IMR-90 (cell line): ENCODE measurements around the gene CAMTA1. TPM values are rescaled to one million over a fixed set of nuclear protein-coding genes. Genes with fewer than 3 reads are reported as not detected.

Source experiments
- ATAC-seq: fragments of 200-7000 bp; cut with Tn5 transposase; 2 replicates; pipeline ENCODE4 v1.9.1; 2020; ENCODE audit warnings: low read depth, mild to moderate bottlenecking, moderate library complexity
- BruUV-seq: library from RNA; stranded (reverse); fragments of 400-500 nt; replicated peaks from 2 replicates; lab custom pipeline; 2021; lab: Mats Ljungman, UMichigan
- CTCF ChIA-PET: fragments of 300-600 bp; formaldehyde crosslinking; extraction: SDS; loops from one replicate; lab custom pipeline; 2021; ENCODE audit warnings: antibody characterized with exemption; lab: Yijun Ruan, JAX
- POLR2A ChIA-PET: fragments of 300-600 bp; sonication (Branson Sonifier 250); formaldehyde crosslinking; loops from one replicate; lab custom pipeline; 2022; ENCODE audit warnings: antibody characterized with exemption; ENCODE audit not compliant: unreplicated experiment; lab: Charles Lee
- DNase-seq: peaks from one replicate; pipeline ENCODE4 v3.0.0; 2013
- H2AFZ ChIP-seq: replicated peaks from 2 replicates; pipeline ENCODE3; 2013; ENCODE audit warnings: low read length, mild to moderate bottlenecking; ENCODE audit not compliant: poor library complexity
- H2AK5ac ChIP-seq: 2 replicates; pipeline ENCODE4 v1.6.1; 2013; ENCODE audit warnings: low read depth, low read length, inconsistent platforms
- H2AK9ac ChIP-seq: replicated peaks from 2 replicates; pipeline ENCODE3; 2013; ENCODE audit warnings: mild to moderate bottlenecking, low read depth, low read length, moderate library complexity; ENCODE audit not compliant: poor library complexity
- H2BK120ac ChIP-seq: 2 replicates; pipeline ENCODE4 v1.6.1; 2013; ENCODE audit warnings: low read depth, low read length, inconsistent platforms
- H2BK15ac ChIP-seq: 3 replicates; pipeline ENCODE4 v1.6.1; 2013; ENCODE audit warnings: low read depth, low read length, inconsistent platforms
- H2BK20ac ChIP-seq: 2 replicates; pipeline ENCODE4 v1.6.1; 2013; ENCODE audit warnings: low read depth, mild to moderate bottlenecking, inconsistent platforms, low read length, moderate library complexity
- H2BK5ac ChIP-seq: 2 replicates; pipeline ENCODE4 v1.6.1; 2013; ENCODE audit warnings: mild to moderate bottlenecking, low read depth, low read length, inconsistent platforms; ENCODE audit not compliant: poor library complexity, severe bottlenecking
- H3K14ac ChIP-seq: replicated peaks from 2 replicates; pipeline ENCODE4 v1.6.1; 2013; ENCODE audit warnings: low read depth, low read length, inconsistent platforms
- H3K18ac ChIP-seq: 2 replicates; pipeline ENCODE4 v1.6.1; 2013; ENCODE audit warnings: low read depth, low read length, control low read depth
- H3K23ac ChIP-seq: 2 replicates; pipeline ENCODE4 v1.6.1; 2013; ENCODE audit warnings: low read depth, low read length, inconsistent platforms
- H3K27ac ChIP-seq: 2 replicates; pipeline ENCODE4 v1.5.1; 2013; ENCODE audit warnings: mild to moderate bottlenecking, control low read depth, low read length; ENCODE audit not compliant: insufficient read depth
- H3K27me3 ChIP-seq: 2 replicates; pipeline ENCODE4 v1.6.1; 2013; ENCODE audit warnings: low read length; ENCODE audit not compliant: control insufficient read depth, insufficient read depth
- H3K36me3 ChIP-seq: 2 replicates; pipeline ENCODE4 v1.6.1; 2013; ENCODE audit warnings: low read length, mixed read lengths; ENCODE audit not compliant: control insufficient read depth, insufficient read depth
- H3K4ac ChIP-seq: 2 replicates; pipeline ENCODE4 v1.6.1; 2013; ENCODE audit warnings: low read depth, low read length, inconsistent platforms
- H3K4me1 ChIP-seq: 2 replicates; pipeline ENCODE4 v1.6.1; 2013; ENCODE audit warnings: low read length, mixed read lengths; ENCODE audit not compliant: control insufficient read depth, insufficient read depth
- H3K4me2 ChIP-seq: 2 replicates; pipeline ENCODE4 v1.6.1; 2013; ENCODE audit warnings: low read depth, mild to moderate bottlenecking, control low read depth, low read length, moderate library complexity
- H3K4me3 ChIP-seq: 2 replicates; pipeline ENCODE4 v1.5.1; 2013; ENCODE audit warnings: low read depth, mild to moderate bottlenecking, control low read depth, low read length, moderate library complexity; ENCODE audit not compliant: insufficient read depth
- H3K56ac ChIP-seq: 2 replicates; pipeline ENCODE4 v1.6.1; 2013; ENCODE audit warnings: low read length, inconsistent platforms; ENCODE audit not compliant: insufficient read depth; ENCODE audit errors: extremely low read depth
- H3K79me1 ChIP-seq, 2 experiments: 2 replicates each; pipeline ENCODE4 v1.6.1; 2013; ENCODE audit warnings: low read length in 2 of 2, inconsistent platforms in 1 of 2, low read depth in 1 of 2
- H3K9ac ChIP-seq: 2 replicates; pipeline ENCODE4 v1.6.1; 2013; ENCODE audit warnings: low read depth, low read length, control low read depth
- H3K9me1 ChIP-seq: 2 replicates; pipeline ENCODE4 v1.6.1; 2013; ENCODE audit warnings: low read length, inconsistent platforms; ENCODE audit not compliant: insufficient read depth
- H3K9me3 ChIP-seq: 2 replicates; pipeline ENCODE4 v1.6.1; 2013; ENCODE audit warnings: low read length; ENCODE audit not compliant: control insufficient read depth, insufficient read depth
- H4K20me1 ChIP-seq: 2 replicates; pipeline ENCODE4 v1.6.1; 2013; ENCODE audit warnings: low read length, inconsistent platforms; ENCODE audit not compliant: insufficient read depth
- H4K5ac ChIP-seq: 2 replicates; pipeline ENCODE4 v1.6.1; 2013; ENCODE audit warnings: mild to moderate bottlenecking, low read depth, low read length, control low read depth
- H4K8ac ChIP-seq, 2 experiments: 2 replicates each; pipeline ENCODE4 v1.6.1; 2013; ENCODE audit warnings: low read depth in 2 of 2, low read length in 2 of 2, control low read depth in 1 of 2, inconsistent platforms in 1 of 2
- H4K91ac ChIP-seq: 2 replicates; pipeline ENCODE4 v1.6.1; 2013; ENCODE audit warnings: low read depth, low read length, inconsistent platforms; ENCODE audit not compliant: insufficient read depth
- CHD1 ChIP-seq: IDR thresholded peaks from 2 replicates; pipeline ENCODE4 v1.6.1; 2012; ENCODE audit warnings: low read depth, low read length, improper control_type of control experiment
- CTCF ChIP-seq: conservative IDR thresholded peaks from 2 replicates; pipeline ENCODE4 v1.5.1; 2012; ENCODE audit warnings: mild to moderate bottlenecking, low read depth, low read length, improper control_type of control experiment
- MAFK ChIP-seq: IDR thresholded peaks from 2 replicates; pipeline ENCODE4 v1.6.1; 2012; ENCODE audit warnings: low read depth, low read length, improper control_type of control experiment
- MAZ ChIP-seq: IDR thresholded peaks from 2 replicates; pipeline ENCODE4 v1.6.1; 2012; ENCODE audit warnings: low read depth, mild to moderate bottlenecking, low read length, improper control_type of control experiment, moderate library complexity, borderline replicate concordance
- NFE2L2 ChIP-seq: fragments of 150-350 bp; IDR thresholded peaks from 2 replicates; pipeline ENCODE4 v1.6.1; 2016; ENCODE audit warnings: low read depth, mild to moderate bottlenecking, low read length
- POLR2A ChIP-seq: IDR thresholded peaks from 2 replicates; pipeline ENCODE4 v1.6.1; 2012; ENCODE audit warnings: mild to moderate bottlenecking, low read depth, low read length
- RAD21 ChIP-seq: IDR thresholded peaks from 2 replicates; pipeline ENCODE4 v1.6.1; 2012; ENCODE audit warnings: low read length, improper control_type of control experiment
- RCOR1 ChIP-seq: IDR thresholded peaks from 2 replicates; pipeline ENCODE4 v1.6.1; 2012; ENCODE audit warnings: mild to moderate bottlenecking, low read length, improper control_type of control experiment; ENCODE audit not compliant: insufficient replicate concordance
- RFX5 ChIP-seq: IDR thresholded peaks from 2 replicates; pipeline ENCODE4 v1.8.0; 2012; ENCODE audit warnings: low read depth, mild to moderate bottlenecking, low read length, moderate library complexity
- SMC3 ChIP-seq: fragments of 150-350 bp; IDR thresholded peaks from 2 replicates; pipeline ENCODE4 v1.6.1; 2016; ENCODE audit warnings: low read depth, mild to moderate bottlenecking, antibody characterized with exemption, low read length, moderate library complexity
- WGBS, 2 experiments: methylation state at CpG; one replicate each; pipeline versions ENCODE4 v1.1.5 to v1.1.7; 2013; ENCODE audit warnings: missing lambda C conversion rate in 2 of 2; ENCODE audit not compliant: insufficient read length in 1 of 2; ENCODE audit errors: extremely low coverage in 2 of 2; 5-methylcytosine and 5-hydroxymethylcytosine counted together
- dilution Hi-C: fragments of 300-500 bp; cut with HindIII; formaldehyde crosslinking; loops from one replicate; pipeline ENCODE4 v1.14.3; 2018; ENCODE audit warnings: low sequenced_read_pairs; ENCODE audit not compliant: unreplicated experiment
- in situ Hi-C: fragments of 300-500 bp; cut with MboI; formaldehyde crosslinking; loops from 3 replicates; pipeline ENCODE4 v1.14.3; 2019; ENCODE audit warnings: low sequenced_read_pairs, inconsistent platforms, mixed read lengths
- intact Hi-C: fragments of 100-400 bp; cut with micrococcal nuclease; formaldehyde crosslinking; loops from 2 replicates; pipeline ENCODE4 v1.10.0; 2022
- polyA plus RNA-seq, 3 experiments: library from polyadenylated mRNA; depleted of rRNA; stranded (reverse); fragments of >200 nt; gene quantifications; 2 replicates each; pipeline ENCODE4 v1.2.3, GENCODE V29; 2012; ENCODE audit warnings: low replicate concordance in 1 of 3
- total RNA-seq: library from RNA; depleted of rRNA; stranded (reverse); fragments of >200 nt; gene quantifications from 2 replicates; pipeline ENCODE4 v1.2.3, GENCODE V29; 2012
- TF ChIP-seq, protein P1 (sequence below): fragments of 150-350 bp; IDR thresholded peaks from 2 replicates; pipeline ENCODE4 v1.6.1; 2017; ENCODE audit warnings: mild to moderate bottlenecking, antibody characterized with exemption, low read length, low read depth
- TF ChIP-seq, protein P2 (sequence below): fragments of 150-350 bp; IDR thresholded peaks from 2 replicates; pipeline ENCODE4 v1.6.1; 2016; ENCODE audit warnings: low read depth, mild to moderate bottlenecking, low read length, moderate library complexity, borderline replicate concordance

CAMTA1 gene
- total and polyA plus RNA-seq, 2 of the 4 experiments (the other 2 are of a cell fraction) = 35.5 to 74.3 TPM

GRCh38 chr1:7483634-7484383 is 698.6 kb downstream of the CAMTA1 start:
- dilution Hi-C loops = no loop called here
- Histone ChIP-seq H3K4me1 (peaks cover 12% of the 10 kb centered on the region), H4K20me1 (no peaks in the 10 kb centered on the region), H3K14ac (no peak overlapping the region), H3K9me1 (peaks cover 5% of the 10 kb centered on the region; the same call in 1 of the 2 replicates), H3K18ac (no peak overlapping the region), H3K4me3 (no peak overlapping the region), H3K36me3 (no peaks in the 10 kb centered on the region), H3K79me1 (no peaks in the 10 kb centered on the region), H3K23ac (no peak overlapping the region), H3K9ac (no peak overlapping the region), H2AK5ac (no peak overlapping the region), H2BK5ac (no peak overlapping the region), H3K9me3 (no peaks in the 10 kb centered on the region), H3K4ac (no peak overlapping the region), H4K8ac (no peak overlapping the region), H3K56ac (no peak overlapping the region), H2BK15ac (no peak overlapping the region), H2BK120ac (no peak overlapping the region), H4K91ac (no peak overlapping the region; the same call in 1 of the 2 replicates), H3K27me3 (no peaks in the 10 kb centered on the region), H2AFZ (peak overlapping the region; percentile 83), H3K27ac (no peak overlapping the region), H4K5ac (no peak overlapping the region), H3K4me2 (no peak overlapping the region), H2AK9ac (no peak overlapping the region), H2BK20ac (no peak overlapping the region)
- DNase-seq (no peak), ATAC-seq (no peak)
- in situ Hi-C loops = no loop called here
- 100% methylated on average over 1 of the region's 13 CpGs; no CpG with 5 or more reads in 1 of the 2 experiments for WGBS, 2 experiments
- no peak for TF ChIP-seq RFX5
- TF ChIP-seq, protein P1, sequence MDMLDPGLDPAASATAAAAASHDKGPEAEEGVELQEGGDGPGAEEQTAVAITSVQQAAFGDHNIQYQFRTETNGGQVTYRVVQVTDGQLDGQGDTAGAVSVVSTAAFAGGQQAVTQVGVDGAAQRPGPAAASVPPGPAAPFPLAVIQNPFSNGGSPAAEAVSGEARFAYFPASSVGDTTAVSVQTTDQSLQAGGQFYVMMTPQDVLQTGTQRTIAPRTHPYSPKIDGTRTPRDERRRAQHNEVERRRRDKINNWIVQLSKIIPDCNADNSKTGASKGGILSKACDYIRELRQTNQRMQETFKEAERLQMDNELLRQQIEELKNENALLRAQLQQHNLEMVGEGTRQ = no peak
- no peak for TF ChIP-seq MAFK
- TF ChIP-seq POLR2A = no peak
- no peak for TF ChIP-seq SMC3
- TF ChIP-seq CTCF = no peak
- TF ChIP-seq, protein P2, sequence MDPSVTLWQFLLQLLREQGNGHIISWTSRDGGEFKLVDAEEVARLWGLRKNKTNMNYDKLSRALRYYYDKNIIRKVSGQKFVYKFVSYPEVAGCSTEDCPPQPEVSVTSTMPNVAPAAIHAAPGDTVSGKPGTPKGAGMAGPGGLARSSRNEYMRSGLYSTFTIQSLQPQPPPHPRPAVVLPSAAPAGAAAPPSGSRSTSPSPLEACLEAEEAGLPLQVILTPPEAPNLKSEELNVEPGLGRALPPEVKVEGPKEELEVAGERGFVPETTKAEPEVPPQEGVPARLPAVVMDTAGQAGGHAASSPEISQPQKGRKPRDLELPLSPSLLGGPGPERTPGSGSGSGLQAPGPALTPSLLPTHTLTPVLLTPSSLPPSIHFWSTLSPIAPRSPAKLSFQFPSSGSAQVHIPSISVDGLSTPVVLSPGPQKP = no peak
- TF ChIP-seq MAZ = no peak
- no peak for TF ChIP-seq NFE2L2
- no peak for TF ChIP-seq RCOR1
- TF ChIP-seq CHD1 = no peak
- no peak for TF ChIP-seq RAD21
- POLR2A ChIA-PET = no interaction called here
- no TSS peak for BruUV-seq
- intact Hi-C loops = no loop called here
- CTCF ChIA-PET = no interaction called here
